HG03521 (cell line): ENCODE measurements around the gene BTK.

Source experiments
- ATAC-seq: cut with Tn5 transposase; IDR thresholded peaks from one replicate; pipeline ENCODE4 v1.9.1; 2021; ENCODE audit warnings: mild to moderate bottlenecking, moderate library complexity; ENCODE audit not compliant: unreplicated experiment

Gene BTK

GRCh38 chrX:101394372-101394771, 8.4 kb upstream of the BTK start:
- no peak for ATAC-seq

DNA sequence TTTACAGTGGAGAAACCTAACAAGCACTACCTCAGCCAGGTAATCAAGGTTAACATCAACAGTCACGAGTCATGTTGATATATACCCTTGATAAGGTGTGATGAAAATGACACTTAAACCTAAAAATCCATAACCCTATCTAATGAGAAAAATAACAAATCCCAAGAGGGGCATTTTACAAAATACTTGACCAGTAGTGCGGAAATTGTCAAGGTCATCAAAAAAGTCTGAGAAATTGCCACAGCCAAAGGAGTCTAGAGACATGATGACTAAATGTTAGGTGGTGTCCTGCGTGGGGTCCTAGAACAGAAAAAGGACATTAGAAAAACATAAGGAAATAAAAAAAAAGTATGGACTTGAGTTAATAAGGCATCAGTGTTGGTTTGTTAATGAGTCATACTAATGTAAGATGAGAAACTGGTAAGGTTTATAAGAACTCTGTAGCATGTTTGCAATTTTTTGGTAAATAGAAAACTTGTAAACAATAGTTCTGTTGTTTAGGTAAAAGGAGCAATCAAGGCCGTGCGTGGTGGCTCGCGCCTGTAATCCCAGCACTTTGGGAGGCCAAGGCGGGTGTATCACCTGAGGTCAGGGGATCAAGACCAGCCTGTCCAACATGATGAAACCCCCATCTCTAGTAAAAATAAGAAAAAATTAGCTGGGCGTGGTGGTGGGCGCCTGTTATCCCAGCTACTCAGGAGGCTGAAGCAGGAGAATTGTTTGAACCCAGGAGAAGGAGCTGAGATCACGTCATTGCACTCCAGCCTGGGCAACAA, 7.7 kb upstream of the BTK start:
- ATAC-seq, result no peak

DNA sequence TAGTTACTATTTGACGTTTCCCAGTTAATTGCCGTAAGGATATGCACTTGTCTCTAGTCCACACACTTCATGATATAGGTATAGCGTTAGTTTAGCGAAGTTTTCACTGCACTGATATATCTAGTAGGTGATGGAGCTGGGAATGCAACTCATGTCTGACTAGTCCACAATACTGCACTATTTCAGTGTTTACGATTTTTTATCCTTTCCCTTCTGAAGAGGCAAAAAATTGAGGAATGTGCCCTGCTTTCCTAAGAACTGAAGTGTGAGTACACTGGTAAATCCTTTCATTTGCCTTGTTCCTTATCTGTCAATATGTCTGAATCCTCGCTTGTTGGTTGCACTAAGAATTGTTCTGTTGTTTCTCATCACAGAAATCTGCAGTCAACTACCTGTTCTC, 5.8 kb upstream of the BTK start:
- ATAC-seq, result no peak

- ATAC-seq, result peak; percentile 76
Measured at GRCh38 chrX:101390664-101391525, 4.9 kb upstream of the BTK start, which contains the start of gene RPL36A. TSS of gene RPL36A (plus strand) at chrX:101391011. CDS start at chrX:101391044, 33 bp downstream.

- ATAC-seq, result no peak
Measured at GRCh38 chrX:101388604-101389003, 2.6 kb upstream of the BTK start.

- ATAC-seq, result no peak
Measured at GRCh38 chrX:101386542-101386885, 523 bp upstream of the BTK start.

GRCh38 chrX:101385026-101385684, 836 bp downstream of the BTK start:
- ATAC-seq, result no peak

- ATAC-seq, result peak; percentile 64
Measured at GRCh38 chrX:101383679-101384205, 2.2 kb downstream of the BTK start.

GRCh38 chrX:101377547-101377946, 8.4 kb downstream of the BTK start:
- no peak for ATAC-seq

- no peak for ATAC-seq
Measured at GRCh38 chrX:101370888-101371504, 15.0 kb downstream of the BTK start.

DNA sequence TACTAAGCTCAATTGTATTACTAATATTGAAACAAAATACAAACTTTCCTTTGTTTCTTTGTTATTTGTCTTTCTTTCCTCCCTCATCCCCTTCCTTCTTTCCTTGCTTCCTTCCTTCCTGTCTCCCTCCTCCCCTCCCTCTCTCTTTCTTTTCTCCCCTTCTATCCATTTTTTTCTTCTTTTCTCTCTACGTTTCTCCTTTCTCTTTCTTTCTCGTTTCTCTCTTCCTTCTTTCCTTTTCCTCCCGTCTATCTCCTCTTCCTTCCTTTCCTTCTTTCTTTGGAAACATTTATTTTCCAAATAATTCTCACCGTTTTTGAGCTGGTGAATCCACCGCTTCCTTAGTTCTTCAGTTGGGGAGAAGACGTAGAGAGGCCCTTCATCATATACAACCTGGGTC, 16.3 kb downstream of the BTK start:
- no peak for ATAC-seq

- ATAC-seq, result no peak
Measured at GRCh38 chrX:101368800-101369199, 17.2 kb downstream of the BTK start.

DNA sequence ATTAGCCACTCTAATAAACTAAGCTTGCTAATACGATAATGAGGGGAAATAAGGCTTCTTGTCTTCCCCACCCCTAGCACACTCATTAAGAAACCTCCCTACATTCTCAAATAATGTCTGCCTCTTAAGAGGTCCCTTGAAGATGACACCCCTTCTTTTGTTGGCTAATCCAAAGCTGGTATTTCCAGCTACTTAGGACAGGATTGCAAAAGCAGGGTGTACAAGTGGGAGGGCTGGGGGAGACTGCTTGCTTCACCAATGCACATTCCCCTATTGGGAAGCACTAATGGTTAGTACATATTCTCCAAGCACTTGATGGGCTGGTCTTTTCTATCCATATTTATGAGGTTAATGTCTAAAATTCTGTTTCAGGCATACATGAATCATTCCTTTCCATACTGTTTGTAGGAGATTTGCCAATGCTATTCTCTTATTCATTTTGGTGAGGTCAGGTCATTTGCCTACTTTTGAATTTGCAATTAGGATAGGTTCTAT, 20.6 kb downstream of the BTK start:
- no peak for ATAC-seq

GRCh38 chrX:101362757-101363156, 23.2 kb downstream of the BTK start:
- ATAC-seq, result no peak

- ATAC-seq, result no peak
Measured at GRCh38 chrX:101362116-101362515, 23.9 kb downstream of the BTK start.

GRCh38 chrX:101360390-101360789, 25.6 kb downstream of the BTK start:
- ATAC-seq, result no peak

DNA sequence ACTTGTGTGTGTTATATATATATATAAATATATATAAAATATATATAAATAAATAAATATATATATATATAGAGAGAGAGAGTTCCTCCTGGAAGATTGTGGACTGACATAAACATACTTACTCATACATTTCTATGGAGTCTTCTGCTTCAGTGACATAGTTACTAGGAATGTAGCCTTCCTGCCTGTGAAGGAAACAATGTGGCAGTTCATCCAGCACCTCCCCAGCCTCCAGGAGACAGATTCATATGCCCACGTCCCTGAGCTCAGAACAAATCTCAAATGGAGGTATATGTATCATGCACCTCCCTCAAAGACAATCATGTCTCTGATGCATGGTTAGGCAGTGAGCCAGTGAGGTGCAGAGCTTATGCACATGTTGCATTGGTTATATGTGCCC, 26.0 kb downstream of the BTK start:
- no peak for ATAC-seq

DNA sequence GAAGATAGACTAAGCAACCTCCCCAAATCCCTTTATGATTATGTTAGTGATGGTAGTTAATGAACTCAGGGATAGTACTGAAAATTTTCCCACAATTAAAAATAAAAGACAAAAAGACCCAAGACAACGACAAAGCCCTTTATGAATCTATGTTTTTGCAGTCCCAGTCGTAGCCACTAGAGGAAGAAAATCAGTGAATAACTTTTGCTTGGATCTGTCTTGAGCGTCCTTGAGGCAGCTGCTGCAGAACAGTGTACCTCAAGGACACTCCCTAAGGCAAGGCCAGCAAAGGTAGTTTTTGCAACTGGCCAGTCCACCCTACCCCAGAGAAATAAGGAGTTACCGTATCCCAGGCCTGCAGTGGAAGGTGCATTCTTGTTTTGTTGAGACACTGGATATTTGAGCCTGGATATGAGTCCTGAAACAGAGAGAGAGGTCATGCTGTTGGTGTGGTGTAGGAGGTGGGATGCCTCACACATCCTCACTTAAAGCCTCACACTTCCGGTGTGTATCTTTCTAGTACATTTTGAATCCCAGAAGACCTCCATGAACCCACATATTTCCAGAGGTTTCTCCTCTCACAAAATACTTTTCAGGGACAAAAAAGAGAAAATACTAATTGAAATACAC, 28.7 kb downstream of the BTK start:
- ATAC-seq, result no peak

DNA sequence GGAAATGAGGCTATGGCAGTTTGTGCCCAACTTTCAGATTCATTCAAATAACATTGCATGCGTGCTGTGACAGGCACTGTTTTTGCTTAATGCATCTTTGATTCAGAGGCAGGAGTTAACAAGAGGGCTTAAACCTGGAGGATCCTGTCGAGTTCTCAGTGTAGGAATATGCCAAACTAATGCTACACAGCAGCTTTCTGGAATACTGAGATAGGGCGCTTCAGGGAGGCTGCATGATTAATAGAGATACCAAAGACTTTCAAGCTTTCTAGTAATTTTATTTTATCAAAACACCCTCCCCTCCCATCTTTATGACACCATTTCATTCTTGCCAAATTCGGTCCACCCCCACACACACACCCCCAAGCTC, 36.8 kb downstream of the BTK start:
- ATAC-seq, result no peak

DNA sequence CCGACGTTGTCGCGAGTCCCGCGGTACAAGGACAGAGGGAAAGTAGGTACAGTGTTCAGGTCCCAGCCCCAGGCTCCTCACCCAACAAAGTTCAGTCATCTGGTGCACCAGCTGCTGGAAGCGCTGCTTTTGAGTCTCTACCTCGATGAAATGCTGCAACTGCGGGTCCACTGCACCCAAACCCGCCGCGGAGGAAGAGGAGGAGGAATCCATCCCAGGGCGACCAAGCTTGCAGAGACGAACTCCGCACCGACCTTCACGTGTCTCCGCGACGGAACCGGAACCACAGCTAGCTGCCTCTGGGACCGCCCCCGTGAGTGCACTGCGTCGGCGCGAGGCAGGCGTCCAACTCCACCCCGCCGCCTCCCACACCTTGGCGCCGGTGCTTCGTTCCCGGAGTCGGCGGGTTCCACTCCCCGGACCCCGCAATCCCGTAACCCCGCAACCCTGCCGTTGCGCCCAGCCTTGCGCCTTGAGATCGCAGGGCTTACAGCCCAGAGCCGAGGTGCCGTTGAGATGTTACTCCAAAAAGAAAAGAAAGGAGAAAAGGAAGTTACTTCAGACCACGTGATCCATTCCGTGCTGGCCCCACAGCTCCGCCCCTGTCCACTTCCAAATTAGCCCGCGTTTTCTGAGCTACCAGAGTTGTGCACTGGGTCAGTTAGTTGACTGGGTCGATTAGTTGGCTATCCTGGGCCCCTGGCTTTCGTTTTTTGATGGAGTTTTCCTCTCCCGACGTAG, 37.4 kb downstream of the BTK start, which contains the start of gene TIMM8A:
TSS of gene TIMM8A (minus strand) at position 291 of the 741 bp plus-strand sequence. CDS start at position 213, 78 bp downstream.
- peak; percentile 99 for ATAC-seq
